Prostate gland (tissue), 2 donors: ENCODE results near the gene POU3F3.

Source experiments
- CTCF ChIP-seq, 4 experiments: fragments of 200-600 bp in 2 of 4; fragments of 450-650 bp in 2 of 4; sonication (generic) in 2 of 4; IDR thresholded peaks; 1 replicate in 3 of 4; 2 replicates in 1 of 4; pipeline ENCODE4 v1.5.1; 2016 to 2019; ENCODE audit warnings: antibody characterized with exemption in 4 of 4, mild to moderate bottlenecking in 2 of 4, moderate library complexity in 2 of 4
- POLR2A ChIP-seq: fragments of 450-650 bp; IDR thresholded peaks from one replicate; pipeline ENCODE4 v1.6.1; 2016; ENCODE audit warnings: antibody characterized with exemption, mild to moderate bottlenecking
- POLR2AphosphoS5 ChIP-seq: sonication (generic); formaldehyde crosslinking; IDR thresholded peaks from one replicate; pipeline ENCODE4 v1.6.1; 2017; ENCODE audit warnings: antibody characterized with exemption

- no peak for TF ChIP-seq CTCF (IDR thresholded peaks at IDR 0.05)
- TF ChIP-seq POLR2A = no peak
- no peak for TF ChIP-seq POLR2AphosphoS5
Observed at GRCh38 chr2:104854498-104855220, 744 bp downstream of the POU3F3 start.
